Hematopoietic multipotent progenitor cell treated with erythropoietin and hydrocortisone succinate and interleukin-3 and kit ligand, for 17 days (in vitro differentiated cells): ENCODE data around the gene MYO1B.

Experiments
- DNase-seq: peaks from one replicate; pipeline ENCODE4 v3.0.0-alpha.2; 2015; ENCODE audit warnings: low spot score

The MYO1B gene

GRCh38 chr2:191226196-191226595 is 19.0 kb upstream of the MYO1B start:
- no peak for DNase-seq

DNA sequence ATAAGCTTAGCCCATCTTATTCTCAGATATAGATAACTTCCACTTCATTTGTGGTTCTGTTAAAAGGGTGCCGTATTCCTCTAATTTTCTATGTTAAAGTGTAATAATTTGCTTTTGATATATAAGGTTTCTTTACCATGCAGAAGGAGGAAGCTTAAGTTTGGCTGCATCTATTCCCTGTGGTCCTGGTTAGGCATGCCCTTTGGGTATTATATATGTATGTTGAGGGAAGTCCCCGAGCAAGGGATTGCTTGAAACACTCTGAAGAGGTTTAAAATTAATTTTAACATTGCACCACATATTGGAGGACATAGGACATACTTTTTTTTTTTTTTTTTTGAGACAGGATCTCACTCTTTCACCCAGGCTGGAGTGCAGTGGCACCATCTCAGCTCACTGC is 16.9 kb upstream of the MYO1B start:
- DNase-seq = no peak

DNA sequence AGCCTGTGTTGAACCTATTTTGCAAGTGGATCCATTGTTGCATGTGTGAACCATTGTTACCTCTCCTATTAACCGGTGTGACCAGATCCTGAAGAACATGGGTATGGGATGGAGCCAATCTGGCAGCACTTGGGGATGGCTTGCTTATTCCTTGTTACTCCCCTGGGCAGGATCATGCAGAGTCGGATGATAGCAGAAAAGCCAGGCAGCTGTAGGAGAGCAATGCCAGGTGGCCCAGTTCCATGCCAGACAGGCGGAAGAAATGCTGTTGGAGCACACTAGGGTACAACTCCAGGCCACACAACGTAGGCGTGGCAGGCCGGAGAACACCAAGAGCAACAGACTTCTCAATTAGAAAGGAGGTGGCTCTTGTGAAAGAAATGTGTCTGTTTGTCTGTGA is 16.3 kb upstream of the MYO1B start:
- no peak for DNase-seq

- no peak for DNase-seq
Measured at GRCh38 chr2:191230174-191230573, 15.0 kb upstream of the MYO1B start.

DNA sequence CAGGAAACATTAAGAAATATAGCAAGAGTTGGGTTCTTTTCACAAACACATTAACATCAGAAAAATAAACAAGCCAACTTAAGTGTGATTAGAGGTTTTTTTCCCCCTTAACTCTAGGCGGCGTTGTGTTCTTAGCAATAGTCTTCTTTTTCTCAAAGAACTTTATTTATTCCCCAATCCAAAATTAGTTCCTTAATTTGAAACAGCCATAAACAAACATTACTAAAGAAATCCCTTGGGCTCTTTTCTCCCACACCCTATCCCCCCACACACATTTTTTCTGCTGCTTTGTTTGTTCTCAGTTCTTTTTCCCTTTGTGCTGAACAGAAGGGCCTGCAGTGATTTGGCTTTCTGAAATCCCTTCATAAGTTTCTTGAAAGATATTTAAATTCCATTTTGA is 13.2 kb upstream of the MYO1B start:
- DNase-seq = no peak

GRCh38 chr2:191233533-191233932 is 11.7 kb upstream of the MYO1B start:
- no peak for DNase-seq

GRCh38 chr2:191234376-191234775 is 10.8 kb upstream of the MYO1B start:
- no peak for DNase-seq

- DNase-seq = no peak
Measured at GRCh38 chr2:191240871-191241270, 4.3 kb upstream of the MYO1B start.

GRCh38 chr2:191241418-191241817 is 3.8 kb upstream of the MYO1B start:
- no peak for DNase-seq

DNA sequence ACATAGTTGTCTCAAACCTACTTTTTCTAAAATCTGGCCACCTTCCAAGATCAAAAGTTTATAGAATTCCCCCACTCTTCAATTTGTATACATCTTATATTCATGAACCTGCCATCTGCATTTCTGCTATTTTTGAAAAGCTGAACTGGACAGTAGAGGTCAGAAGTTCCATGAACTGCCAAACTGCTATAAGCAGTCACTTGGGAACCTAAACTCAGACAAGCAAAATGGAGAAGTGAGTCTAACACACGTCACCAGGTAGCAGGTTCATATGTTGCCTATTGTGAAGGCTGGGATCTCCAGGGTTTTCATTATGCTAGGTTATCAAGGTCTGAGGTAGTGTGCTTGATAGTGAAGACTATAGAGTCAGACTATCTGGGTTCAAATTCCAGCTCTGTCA is 2.0 kb upstream of the MYO1B start:
- no peak for DNase-seq

DNA sequence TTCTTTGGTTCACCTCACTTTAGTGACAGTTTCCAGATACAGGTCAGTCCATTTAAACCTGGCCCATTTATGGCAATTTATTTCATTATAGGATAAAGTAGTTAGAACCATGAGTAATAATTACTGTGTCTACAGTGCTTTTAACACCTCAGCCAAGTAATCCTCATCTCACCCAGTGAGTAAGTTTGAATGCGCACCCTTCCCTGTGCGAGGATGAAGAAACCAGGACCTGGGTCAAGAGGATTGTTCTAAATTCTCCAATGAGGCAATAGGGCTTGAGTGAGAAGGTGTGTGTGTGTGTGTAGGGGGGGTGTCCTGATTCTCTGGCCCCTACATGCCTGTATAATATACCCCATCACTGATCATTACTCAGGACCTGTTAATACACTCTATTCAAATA is 854 bp upstream of the MYO1B start:
- DNase-seq = no peak

- DNase-seq = no peak
Measured at GRCh38 chr2:191245869-191246531, 796 bp downstream of the MYO1B start.

GRCh38 chr2:191246820-191247380 is 1.7 kb downstream of the MYO1B start:
- no peak for DNase-seq

DNA sequence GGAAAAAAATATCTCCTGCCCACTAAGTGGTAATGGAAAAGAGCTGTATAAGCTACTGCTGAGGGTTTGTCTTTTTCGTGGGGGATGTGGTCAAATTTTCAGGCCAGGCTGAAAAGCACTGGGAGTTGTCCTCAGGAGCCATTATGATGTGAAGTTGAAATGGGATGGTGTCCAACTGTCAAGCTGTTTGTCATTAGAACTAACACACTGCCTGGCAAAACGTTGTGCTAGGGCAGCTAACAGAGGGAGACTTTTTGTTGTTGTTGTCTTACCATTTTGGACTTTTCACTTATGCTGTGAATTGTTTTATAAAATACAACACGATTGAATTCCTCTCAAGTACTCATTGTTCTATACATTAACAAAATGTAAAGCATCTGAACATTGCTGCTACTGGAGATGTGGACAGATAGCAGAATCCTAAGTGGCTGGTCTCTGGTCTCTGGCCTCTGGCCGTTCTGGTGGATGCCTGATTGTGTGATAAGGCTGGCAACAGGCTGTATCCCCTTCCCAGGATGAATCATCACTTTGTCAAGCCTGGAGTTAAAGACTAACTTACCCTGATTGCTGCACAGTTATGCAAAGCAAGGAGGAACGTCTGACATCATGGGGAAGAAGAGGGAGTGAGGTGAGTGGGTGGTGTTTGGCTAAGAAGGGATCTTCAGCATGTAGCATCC is 2.3 kb downstream of the MYO1B start:
- no peak for DNase-seq

- no peak for DNase-seq
Measured at GRCh38 chr2:191249156-191249813, 4.1 kb downstream of the MYO1B start.

DNA sequence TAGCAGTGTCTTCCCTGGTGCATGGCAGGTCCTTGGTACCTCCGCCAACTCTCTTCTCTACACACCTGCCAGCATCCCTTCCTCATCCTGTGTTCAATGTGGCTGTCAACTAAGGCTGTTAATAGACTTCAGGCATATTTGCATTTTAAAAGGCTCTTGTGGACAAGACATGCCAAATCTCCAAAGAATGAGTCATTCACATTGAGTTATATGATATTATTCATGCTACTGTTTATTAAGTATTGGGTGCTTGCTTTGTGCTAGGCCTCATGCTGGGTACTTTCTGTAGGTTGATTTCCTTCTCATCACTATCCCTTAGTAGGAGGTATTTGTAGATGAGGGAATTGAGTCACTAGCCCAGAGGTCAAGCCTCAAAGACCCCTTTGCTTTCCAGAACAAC is 5.2 kb downstream of the MYO1B start:
- DNase-seq = no peak

GRCh38 chr2:191250986-191251385 is 5.8 kb downstream of the MYO1B start:
- DNase-seq = no peak

GRCh38 chr2:191252699-191253098 is 7.5 kb downstream of the MYO1B start:
- no peak for DNase-seq

DNA sequence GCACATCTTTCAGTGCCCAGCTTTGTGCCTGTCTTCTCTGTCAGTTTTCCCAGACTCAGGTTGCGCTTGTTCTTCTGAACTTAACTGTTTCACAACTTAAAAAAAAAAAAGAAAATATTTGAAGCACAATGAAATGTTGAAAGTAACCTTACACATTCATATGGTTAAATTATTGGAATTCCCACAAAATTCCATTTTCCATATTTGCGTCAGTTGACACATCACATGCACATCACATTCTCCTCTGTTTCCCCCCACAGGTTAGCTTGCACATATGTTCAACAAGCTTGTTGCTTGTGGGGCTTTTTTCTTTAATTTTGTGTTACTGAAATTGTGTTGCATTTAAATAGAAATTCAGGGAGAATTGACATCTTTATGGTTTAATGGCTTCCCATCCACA is 8.3 kb downstream of the MYO1B start:
- DNase-seq = no peak

DNA sequence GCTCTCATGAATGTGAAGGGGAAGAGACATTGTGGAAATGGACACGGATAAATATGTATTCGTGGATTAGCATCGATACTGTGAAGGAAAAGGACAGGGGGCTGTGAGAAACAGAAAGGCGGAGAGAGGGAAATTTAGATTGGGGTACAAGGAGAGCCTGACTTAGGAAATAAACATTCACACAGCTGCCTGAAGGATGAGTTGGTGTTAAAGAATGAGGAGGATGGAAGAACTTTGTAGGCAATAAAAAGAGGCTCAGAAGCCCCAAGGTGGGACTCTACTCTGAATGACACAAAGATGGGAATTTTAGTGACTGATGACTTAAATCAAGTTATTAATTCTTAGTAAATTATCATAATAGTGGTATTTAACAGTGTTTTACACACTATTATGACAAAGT is 10.1 kb downstream of the MYO1B start:
- no peak for DNase-seq

DNA sequence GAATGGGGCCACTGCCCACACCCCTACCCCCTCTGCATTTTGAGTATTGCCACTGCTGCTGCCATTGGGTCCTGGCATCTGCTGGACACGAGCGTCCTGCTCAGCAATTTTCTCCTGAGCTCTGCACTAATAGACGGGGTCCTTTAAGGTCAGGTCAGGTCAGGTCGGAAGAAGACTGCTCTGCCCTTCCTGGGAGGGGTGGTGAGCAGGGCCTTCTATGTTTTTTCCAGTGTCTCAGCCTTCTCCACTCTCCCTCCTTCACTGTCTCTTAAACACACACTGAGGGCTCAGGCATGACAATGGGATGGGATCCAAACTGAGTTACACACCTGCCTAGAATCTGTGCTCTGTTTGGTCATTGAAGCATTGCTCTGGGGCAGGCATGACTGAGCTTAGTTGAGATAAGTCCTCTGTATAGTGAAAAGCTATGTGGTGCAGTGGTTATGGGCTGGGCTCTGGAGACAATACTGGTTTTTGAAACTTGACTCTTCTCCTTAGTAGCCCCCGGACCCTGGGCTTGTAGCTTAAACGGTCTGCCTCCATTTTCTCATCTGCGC is 10.6 kb downstream of the MYO1B start:
- DNase-seq = no peak

- DNase-seq = no peak
Measured at GRCh38 chr2:191257934-191258333, 12.7 kb downstream of the MYO1B start.

DNA sequence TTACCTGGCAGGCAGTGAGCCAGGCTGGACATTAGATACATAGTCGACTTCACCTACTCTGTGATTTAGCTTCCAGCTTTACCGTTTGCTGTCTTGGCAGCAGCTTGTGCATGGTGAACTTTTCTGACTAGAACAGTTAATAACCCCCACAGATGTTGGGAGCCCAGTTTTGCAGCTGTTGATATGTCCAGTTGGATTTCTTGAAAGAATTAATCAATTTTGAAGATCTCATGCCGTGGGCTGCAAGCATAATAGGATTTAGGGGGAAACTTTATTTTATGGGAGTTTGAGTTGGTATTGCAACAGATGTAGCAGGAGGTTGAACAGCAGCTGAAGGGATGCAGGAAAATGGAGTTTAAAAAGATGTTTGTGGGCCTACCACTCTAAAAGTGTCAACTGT is 13.8 kb downstream of the MYO1B start:
- no peak for DNase-seq
